Measurements from ENCODE around the gene CTNNB1. TPM values are rescaled to one million over a fixed set of nuclear protein-coding genes. Genes with fewer than 3 reads are reported as not detected.

The CTNNB1 gene
- total and polyA plus RNA-seq, 5 donors from 2014 or later: 46.6 to 177 (median 47.9) TPM

DNA sequence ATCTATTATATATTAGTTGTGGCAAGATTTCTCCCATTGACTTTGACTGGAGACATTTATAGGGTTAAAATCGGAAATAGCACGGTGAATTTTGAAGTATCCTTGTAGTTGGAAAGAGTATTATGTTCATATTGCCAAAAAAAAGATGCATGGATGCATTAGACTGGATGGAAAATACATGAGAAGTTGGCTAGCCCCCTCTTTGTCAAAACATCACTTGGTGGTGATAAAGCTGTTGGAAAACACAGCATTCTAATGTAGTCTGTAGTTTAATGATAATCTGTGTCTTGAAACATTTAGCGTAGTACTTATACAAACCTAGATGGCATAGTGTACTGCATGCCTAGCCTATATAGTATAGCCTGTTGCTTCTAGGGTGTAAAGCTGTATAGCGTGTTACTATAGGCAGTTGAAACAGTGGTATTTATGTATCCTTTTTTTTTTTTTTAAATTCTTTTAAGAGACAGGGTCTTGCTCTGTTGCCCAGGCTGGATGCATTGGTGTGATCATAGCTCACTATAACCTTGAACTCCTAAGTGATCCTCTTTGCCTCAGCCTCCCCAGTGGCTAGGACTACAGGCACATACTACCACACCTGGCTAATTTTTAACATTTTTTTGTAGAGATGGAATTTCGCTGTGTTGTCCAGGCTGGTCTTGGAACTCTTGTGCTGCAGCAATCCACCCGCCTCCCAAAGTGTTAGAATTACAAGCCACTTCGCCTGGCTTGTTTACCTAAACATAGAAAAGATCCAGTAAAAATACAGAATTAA lies 21.8 kb downstream of the CTNNB1 start:
- peaks cover 55% of the 10 kb centered on the region for H3K4me1 ChIP-seq (ENCODE audit: control insufficient read depth, insufficient read depth, low read length, poor library complexity, severe bottlenecking)
- Mint-ChIP-seq H3K4me1 (peaks cover 48 to 68% (median 61%) of the 10 kb centered on the region in 4 donors), H3K27ac (peak overlapping the region; percentile 2 to 69 (median 13)), H3K4me3 (peak overlapping the region in 3 of 4 donors; percentile 26 to 53 (median 34)), H3K9me3 (no peaks in the 10 kb centered on the region), H3K36me3 (peaks cover 6% of the 10 kb centered on the region), H3K27me3 (no peaks in the 10 kb centered on the region)
- no peak overlapping the region for H3K27ac ChIP-seq (ENCODE audit: insufficient read depth, low read length, poor library complexity, severe bottlenecking)
- ATAC-seq (ENCODE audit: low read depth in 2 of 2) (no peak), DNase-seq (no peak)
- H3K36me3 ChIP-seq (ENCODE audit: control insufficient read depth, insufficient read depth, low read length): peaks cover 25% of the 10 kb centered on the region
- peak overlapping the region; percentile 1 for H3K4me3 ChIP-seq (ENCODE audit: low read depth, low read length)
- no peaks in the 10 kb centered on the region for H3K27me3 ChIP-seq (ENCODE audit: control insufficient read depth, insufficient read depth, low read length)
- H3K9me3 ChIP-seq (ENCODE audit: control insufficient read depth in 2 of 2, low read length in 2 of 2): no peaks in the 10 kb centered on the region

DNA sequence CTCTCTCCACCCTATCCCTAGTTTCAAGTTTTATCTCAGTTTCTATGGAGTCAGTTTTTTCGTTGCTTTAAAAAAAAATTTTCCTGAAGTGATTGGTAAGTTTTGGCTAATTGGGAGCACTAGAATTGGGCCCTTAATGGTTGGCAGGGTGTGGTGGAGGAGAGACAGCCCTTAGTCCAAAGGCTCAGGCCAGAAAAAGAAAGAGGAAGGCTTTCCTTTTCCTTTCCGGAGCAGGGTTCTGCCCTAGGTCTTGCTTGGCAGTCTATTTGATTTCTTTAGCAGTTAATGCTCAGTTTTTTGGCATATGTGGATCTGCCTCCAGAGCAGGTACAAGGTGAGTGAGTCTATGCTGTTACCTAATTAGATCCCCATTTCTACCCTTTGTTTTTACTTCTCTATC lies 22.7 kb downstream of the CTNNB1 start:
- DNase-seq: no peak
- Histone ChIP-seq H3K27ac (ENCODE audit: insufficient read depth, low read length, poor library complexity, severe bottlenecking) (no peak overlapping the region), H3K36me3 (ENCODE audit: control insufficient read depth, insufficient read depth, low read length) (peaks cover 34% of the 10 kb centered on the region), H3K27me3 (ENCODE audit: control insufficient read depth, insufficient read depth, low read length) (no peaks in the 10 kb centered on the region), H3K4me3 (ENCODE audit: low read depth, low read length) (peak overlapping the region; percentile 17), H3K4me1 (ENCODE audit: control insufficient read depth, insufficient read depth, low read length, poor library complexity, severe bottlenecking) (peaks cover 50% of the 10 kb centered on the region), H3K9me3 (ENCODE audit: control insufficient read depth in 2 of 2, low read length in 2 of 2) (no peaks in the 10 kb centered on the region)
- H3K27me3 Mint-ChIP-seq: no peaks in the 10 kb centered on the region
- H3K36me3 Mint-ChIP-seq: peaks cover 15% of the 10 kb centered on the region
- peaks cover 52 to 69% (median 61%) of the 10 kb centered on the region in 4 donors for H3K4me1 Mint-ChIP-seq
- H3K27ac Mint-ChIP-seq: peak overlapping the region in 1 of 3 donors; percentile 2
- ATAC-seq (ENCODE audit: low read depth in 2 of 2): no peak
- H3K9me3 Mint-ChIP-seq: peaks cover 0 to 1% (median 0%) of the 10 kb centered on the region in 7 donors
- peak overlapping the region in 3 of 4 donors; percentile 7 to 41 (median 10) for H3K4me3 Mint-ChIP-seq

DNA sequence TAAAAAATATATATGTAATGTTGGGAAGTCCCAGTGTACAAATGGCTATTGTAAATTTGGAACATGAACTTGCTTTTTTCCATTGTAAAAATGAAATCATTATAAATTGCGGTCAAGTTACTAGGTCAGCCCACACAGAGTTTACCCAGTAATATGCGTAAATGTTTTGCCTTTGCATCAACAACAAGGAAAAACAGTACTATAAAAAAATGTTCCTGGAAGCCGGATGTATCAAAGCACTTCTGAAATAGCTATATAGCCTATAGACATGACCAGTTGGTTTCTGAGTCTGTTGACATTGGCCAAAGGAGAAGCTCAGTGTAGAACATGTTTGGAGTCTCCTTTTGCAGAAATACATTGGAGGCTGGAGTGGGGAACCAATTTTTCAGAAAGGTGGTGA lies 23.2 kb downstream of the CTNNB1 start:
- Mint-ChIP-seq H3K4me3 (peak overlapping the region in 1 of 4 donors; percentile 10), H3K36me3 (peaks cover 16% of the 10 kb centered on the region), H3K9me3 (peaks cover 0 to 1% (median 0%) of the 10 kb centered on the region in 7 donors), H3K27me3 (no peaks in the 10 kb centered on the region), H3K27ac (peak overlapping the region in 1 of 3 donors; percentile 61), H3K4me1 (peaks cover 50 to 67% (median 59%) of the 10 kb centered on the region in 4 donors)
- ATAC-seq (ENCODE audit: low read depth in 2 of 2) (no peak), DNase-seq (no peak)
- Histone ChIP-seq H3K27ac (ENCODE audit: insufficient read depth, low read length, poor library complexity, severe bottlenecking) (peak overlapping the region; percentile 44), H3K4me3 (ENCODE audit: low read depth, low read length) (peak overlapping the region; percentile 17), H3K36me3 (ENCODE audit: control insufficient read depth, insufficient read depth, low read length) (peaks cover 39% of the 10 kb centered on the region), H3K9me3 (ENCODE audit: control insufficient read depth in 2 of 2, low read length in 2 of 2) (no peaks in the 10 kb centered on the region), H3K4me1 (ENCODE audit: control insufficient read depth, insufficient read depth, low read length, poor library complexity, severe bottlenecking) (peaks cover 45% of the 10 kb centered on the region), H3K27me3 (ENCODE audit: control insufficient read depth, insufficient read depth, low read length) (no peaks in the 10 kb centered on the region)

DNA sequence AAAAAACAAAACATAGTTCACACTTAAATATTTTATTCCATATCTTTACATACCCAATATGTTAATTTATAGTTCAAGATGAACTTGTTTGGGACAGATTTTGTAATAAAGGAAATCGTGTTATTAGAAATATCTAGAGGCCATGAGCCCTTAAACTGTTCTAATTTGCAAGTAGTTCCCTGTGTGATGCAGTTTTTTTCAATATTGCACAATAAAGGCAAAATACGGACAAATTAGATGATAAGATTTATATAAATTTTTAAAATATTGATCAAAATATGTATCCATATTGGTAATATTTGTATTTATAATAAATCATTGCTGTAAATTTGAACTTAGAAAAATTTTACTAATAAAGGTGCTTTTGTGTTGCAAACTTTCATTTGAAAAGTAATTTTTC lies 23.8 kb downstream of the CTNNB1 start:
- H3K4me1 Mint-ChIP-seq: peaks cover 46 to 66% (median 60%) of the 10 kb centered on the region in 4 donors

DNA sequence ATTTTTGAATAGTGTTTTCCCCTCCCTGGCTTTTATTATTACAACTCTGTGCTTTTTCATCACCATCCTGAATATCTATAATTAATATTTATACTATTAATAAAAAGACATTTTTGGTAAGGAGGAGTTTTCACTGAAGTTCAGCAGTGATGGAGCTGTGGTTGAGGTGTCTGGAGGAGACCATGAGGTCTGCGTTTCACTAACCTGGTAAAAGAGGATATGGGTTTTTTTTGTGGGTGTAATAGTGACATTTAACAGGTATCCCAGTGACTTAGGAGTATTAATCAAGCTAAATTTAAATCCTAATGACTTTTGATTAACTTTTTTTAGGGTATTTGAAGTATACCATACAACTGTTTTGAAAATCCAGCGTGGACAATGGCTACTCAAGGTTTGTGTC lies 24.4 kb downstream of the CTNNB1 start:
- H3K9me3 Mint-ChIP-seq: peaks cover 0 to 1% (median 0%) of the 10 kb centered on the region in 7 donors
- no peaks in the 10 kb centered on the region for H3K9me3 ChIP-seq (ENCODE audit: control insufficient read depth in 2 of 2, low read length in 2 of 2)
- peaks cover 49% of the 10 kb centered on the region for H3K36me3 ChIP-seq (ENCODE audit: control insufficient read depth, insufficient read depth, low read length)
- no peak overlapping the region for H3K27ac Mint-ChIP-seq
- H3K4me1 Mint-ChIP-seq: peaks cover 41 to 66% (median 61%) of the 10 kb centered on the region in 4 donors
- H3K4me3 Mint-ChIP-seq: no peak overlapping the region
- no peaks in the 10 kb centered on the region for H3K27me3 Mint-ChIP-seq
- H3K4me1 ChIP-seq (ENCODE audit: control insufficient read depth, insufficient read depth, low read length, poor library complexity, severe bottlenecking): peaks cover 36% of the 10 kb centered on the region
- no peak overlapping the region for H3K4me3 ChIP-seq (ENCODE audit: low read depth, low read length)
- no peak for ATAC-seq (ENCODE audit: low read depth in 2 of 2)
- no peak for DNase-seq
- peaks cover 27% of the 10 kb centered on the region for H3K36me3 Mint-ChIP-seq
- no peak overlapping the region for H3K27ac ChIP-seq (ENCODE audit: insufficient read depth, low read length, poor library complexity, severe bottlenecking)
- H3K27me3 ChIP-seq (ENCODE audit: control insufficient read depth, insufficient read depth, low read length): no peaks in the 10 kb centered on the region

More for the DNA sequence above, 23.8 kb downstream of the CTNNB1 start:
- peaks cover 45% of the 10 kb centered on the region for H3K36me3 ChIP-seq (ENCODE audit: control insufficient read depth, insufficient read depth, low read length)
- H3K4me3 ChIP-seq (ENCODE audit: low read depth, low read length): no peak overlapping the region
- H3K27ac Mint-ChIP-seq: peak overlapping the region in 2 of 3 donors; percentile 22 to 61
- H3K36me3 Mint-ChIP-seq: peaks cover 22% of the 10 kb centered on the region
- peaks cover 42% of the 10 kb centered on the region for H3K4me1 ChIP-seq (ENCODE audit: control insufficient read depth, insufficient read depth, low read length, poor library complexity, severe bottlenecking)
- peak overlapping the region; percentile 44 for H3K27ac ChIP-seq (ENCODE audit: insufficient read depth, low read length, poor library complexity, severe bottlenecking)
- no peaks in the 10 kb centered on the region for H3K27me3 Mint-ChIP-seq
- H3K9me3 Mint-ChIP-seq: peaks cover 0 to 1% (median 0%) of the 10 kb centered on the region in 7 donors
- no peak overlapping the region for H3K4me3 Mint-ChIP-seq
- H3K27me3 ChIP-seq (ENCODE audit: control insufficient read depth, insufficient read depth, low read length): no peaks in the 10 kb centered on the region
- no peak for ATAC-seq (ENCODE audit: low read depth in 2 of 2)
- no peaks in the 10 kb centered on the region for H3K9me3 ChIP-seq (ENCODE audit: control insufficient read depth in 2 of 2, low read length in 2 of 2)
- DNase-seq: no peak

DNA sequence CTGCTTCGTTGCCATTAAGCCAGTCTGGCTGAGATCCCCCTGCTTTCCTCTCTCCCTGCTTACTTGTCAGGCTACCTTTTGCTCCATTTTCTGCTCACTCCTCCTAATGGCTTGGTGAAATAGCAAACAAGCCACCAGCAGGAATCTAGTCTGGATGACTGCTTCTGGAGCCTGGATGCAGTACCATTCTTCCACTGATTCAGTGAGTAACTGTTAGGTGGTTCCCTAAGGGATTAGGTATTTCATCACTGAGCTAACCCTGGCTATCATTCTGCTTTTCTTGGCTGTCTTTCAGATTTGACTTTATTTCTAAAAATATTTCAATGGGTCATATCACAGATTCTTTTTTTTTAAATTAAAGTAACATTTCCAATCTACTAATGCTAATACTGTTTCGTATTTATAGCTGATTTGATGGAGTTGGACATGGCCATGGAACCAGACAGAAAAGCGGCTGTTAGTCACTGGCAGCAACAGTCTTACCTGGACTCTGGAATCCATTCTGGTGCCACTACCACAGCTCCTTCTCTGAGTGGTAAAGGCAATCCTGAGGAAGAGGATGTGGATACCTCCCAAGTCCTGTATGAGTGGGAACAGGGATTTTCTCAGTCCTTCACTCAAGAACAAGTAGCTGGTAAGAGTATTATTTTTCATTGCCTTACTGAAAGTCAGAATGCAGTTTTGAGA lies 25.0 kb downstream of the CTNNB1 start:
- Histone ChIP-seq H3K4me3 (ENCODE audit: low read depth, low read length) (no peak overlapping the region), H3K9me3 (ENCODE audit: control insufficient read depth in 2 of 2, low read length in 2 of 2) (no peaks in the 10 kb centered on the region), H3K27me3 (ENCODE audit: control insufficient read depth, insufficient read depth, low read length) (no peaks in the 10 kb centered on the region), H3K4me1 (ENCODE audit: control insufficient read depth, insufficient read depth, low read length, poor library complexity, severe bottlenecking) (peaks cover 31% of the 10 kb centered on the region), H3K27ac (ENCODE audit: insufficient read depth, low read length, poor library complexity, severe bottlenecking) (no peak overlapping the region), H3K36me3 (ENCODE audit: control insufficient read depth, insufficient read depth, low read length) (peaks cover 53% of the 10 kb centered on the region)
- Mint-ChIP-seq H3K27me3 (no peaks in the 10 kb centered on the region), H3K27ac (no peak overlapping the region), H3K9me3 (peaks cover 0 to 1% (median 0%) of the 10 kb centered on the region in 7 donors), H3K4me1 (peaks cover 36 to 61% (median 56%) of the 10 kb centered on the region in 4 donors), H3K4me3 (no peak overlapping the region), H3K36me3 (peaks cover 28% of the 10 kb centered on the region)
- no peak for DNase-seq
- ATAC-seq (ENCODE audit: low read depth in 2 of 2): no peak

DNA sequence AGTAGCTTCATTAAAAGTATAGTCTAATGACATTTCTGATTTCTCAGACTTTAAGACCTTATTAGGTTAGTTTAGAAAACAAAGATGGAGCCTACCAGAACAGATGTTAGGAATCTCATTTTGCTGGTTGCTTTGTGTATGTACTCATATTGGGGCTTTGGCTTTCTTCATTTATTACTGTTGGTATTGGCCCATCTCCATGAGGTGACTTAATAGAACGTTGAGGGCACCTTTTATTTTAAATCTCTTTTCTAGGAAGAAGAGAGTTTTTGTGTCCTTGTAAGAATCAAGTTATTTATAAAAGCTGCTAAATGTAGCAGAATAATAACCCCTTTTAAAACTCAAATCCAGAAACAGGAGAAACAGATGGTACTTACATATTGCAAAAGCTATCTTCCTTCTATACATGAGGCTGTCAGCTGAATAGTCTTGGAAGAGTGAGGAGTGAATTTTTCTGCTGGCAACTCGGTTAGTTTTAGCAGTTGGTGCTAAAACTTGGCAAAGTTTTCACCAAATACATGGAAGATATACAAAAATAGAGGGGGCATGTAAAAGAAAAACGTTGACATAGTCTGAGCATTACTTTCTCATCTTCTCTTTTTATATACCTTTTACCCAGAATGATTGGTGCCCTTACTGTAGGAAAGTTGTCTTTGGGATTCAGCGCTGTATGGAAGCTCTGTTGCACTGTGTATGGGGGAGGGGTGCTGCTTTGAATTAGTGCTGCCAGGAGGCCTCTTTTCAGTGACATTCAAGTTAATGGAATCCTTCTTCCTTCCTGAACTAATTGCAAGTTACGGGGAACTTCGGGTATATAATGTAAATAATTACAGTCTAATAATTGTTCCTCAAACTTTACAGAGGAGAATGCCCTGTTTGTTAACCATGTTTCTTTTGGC lies 35.8 kb downstream of the CTNNB1 start:
- H3K27ac Mint-ChIP-seq: peak overlapping the region in 1 of 3 donors; percentile 2
- DNase-seq (no peak), ATAC-seq (ENCODE audit: low read depth in 2 of 2) (no peak)
- peaks cover 0 to 19% (median 6%) of the 10 kb centered on the region in 4 donors for H3K4me1 Mint-ChIP-seq
- H3K9me3 Mint-ChIP-seq: no peaks in the 10 kb centered on the region
- H3K27ac ChIP-seq (ENCODE audit: insufficient read depth, low read length, poor library complexity, severe bottlenecking): no peak overlapping the region
- peaks cover 75% of the 10 kb centered on the region for H3K36me3 Mint-ChIP-seq
- no peak overlapping the region for H3K4me3 ChIP-seq (ENCODE audit: low read depth, low read length)
- H3K9me3 ChIP-seq (ENCODE audit: control insufficient read depth in 2 of 2, low read length in 2 of 2): no peaks in the 10 kb centered on the region
- H3K27me3 ChIP-seq (ENCODE audit: control insufficient read depth, insufficient read depth, low read length): no peaks in the 10 kb centered on the region
- H3K4me3 Mint-ChIP-seq: no peak overlapping the region
- no peaks in the 10 kb centered on the region for H3K27me3 Mint-ChIP-seq
- H3K4me1 ChIP-seq (ENCODE audit: control insufficient read depth, insufficient read depth, low read length, poor library complexity, severe bottlenecking): no peaks in the 10 kb centered on the region
- peaks cover 89% of the 10 kb centered on the region for H3K36me3 ChIP-seq (ENCODE audit: control insufficient read depth, insufficient read depth, low read length)

All from CD4-positive, CD25-positive, alpha-beta regulatory T cell (primary cell).